ENCODE data around the gene MYPOP. TPM values are rescaled to one million over a fixed set of nuclear protein-coding genes. Genes with fewer than 3 reads are reported as not detected.

The MYPOP gene
- total and polyA plus RNA-seq, 2 of the 13 experiments (the other 11 are each of a cell fraction or from before 2014, with no cell fraction given): 2.3 to 2.7 TPM

DNA sequence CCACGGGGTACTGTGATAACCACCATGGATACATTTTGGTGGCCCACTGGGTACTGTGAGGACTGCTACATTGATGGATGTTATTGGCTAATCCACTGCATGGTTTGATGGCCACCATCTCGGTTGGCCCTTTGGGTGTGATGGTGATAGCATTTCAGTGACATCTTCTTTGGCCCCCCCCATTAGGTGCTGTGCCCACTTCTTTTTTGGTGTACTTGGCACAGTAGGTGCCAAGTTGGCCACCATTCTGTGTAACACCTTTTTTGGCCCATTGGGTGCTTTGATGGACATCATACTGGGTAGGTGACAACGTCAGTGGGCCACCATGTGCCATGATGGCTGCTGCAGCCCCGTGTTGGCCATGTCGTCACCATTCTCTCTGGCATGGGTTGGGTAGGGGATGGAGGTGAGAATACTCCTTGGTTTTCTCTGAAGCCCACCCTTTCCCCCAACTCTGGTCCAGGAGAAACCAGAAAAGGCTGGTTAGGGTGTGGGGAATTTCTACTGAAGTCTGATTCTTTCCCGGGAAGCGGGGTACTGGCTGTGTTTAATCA is 29.1 kb downstream of the MYPOP start (continued):
- TF ChIP-seq ZNF816 (CRISPR knock-in tag; IDR thresholded peaks at IDR 0.05; ENCODE audit: borderline replicate concordance) (no peak), ZNF644 (CRISPR knock-in tag; IDR thresholded peaks at IDR 0.05; ENCODE audit: low read depth) (no peak), POLR2AphosphoS5 (IDR thresholded peaks at IDR 0.05; ENCODE audit: low read depth, low read length) (peak; percentile 36; the same call in 1 of the 2 replicates), XBP1 (CRISPR knock-in tag; IDR thresholded peaks at IDR 0.05) (no peak), MED8 (CRISPR knock-in tag; IDR thresholded peaks at IDR 0.05; ENCODE audit: insufficient replicate concordance) (no peak), ZNF205 (CRISPR knock-in tag; IDR thresholded peaks at IDR 0.05) (no peak), ZC3H4 (CRISPR knock-in tag; IDR thresholded peaks at IDR 0.05; ENCODE audit: borderline replicate concordance) (no peak), ZNF674 (CRISPR knock-in tag; IDR thresholded peaks at IDR 0.05; ENCODE audit: low read depth) (0 out of 2 replicates have a peak, but pooled peaks have one; percentile 33), ZNF766 (CRISPR knock-in tag; IDR thresholded peaks at IDR 0.05; ENCODE audit: borderline replicate concordance) (no peak), CHCHD3 (CRISPR knock-in tag; IDR thresholded peaks at IDR 0.05) (no peak), ZNF747 (CRISPR knock-in tag; IDR thresholded peaks at IDR 0.05; ENCODE audit: borderline replicate concordance) (no peak), ZNF235 (CRISPR knock-in tag; IDR thresholded peaks at IDR 0.05; ENCODE audit: borderline replicate concordance) (no peak), ZFP37 (CRISPR knock-in tag; IDR thresholded peaks at IDR 0.05; ENCODE audit: borderline replicate concordance) (peak; percentile 46; the same call in 1 of the 2 replicates), SATB2 (CRISPR knock-in tag; IDR thresholded peaks at IDR 0.05) (no peak), NPAS2 (CRISPR knock-in tag; IDR thresholded peaks at IDR 0.05; ENCODE audit: borderline replicate concordance) (no peak), ZNF337 (CRISPR knock-in tag; IDR thresholded peaks at IDR 0.05; ENCODE audit: borderline replicate concordance, low read depth) (no peak), NFE2L2 (IDR thresholded peaks at IDR 0.05; ENCODE audit: low read length) (no peak), RXRB (CRISPR knock-in tag; IDR thresholded peaks at IDR 0.05; ENCODE audit: borderline replicate concordance) (no peak), ZNF160 (CRISPR knock-in tag; IDR thresholded peaks at IDR 0.05) (no peak), SRSF1 (optimal IDR thresholded peaks at IDR 0.05; ENCODE audit: low read depth, low read length) (no peak), ZBTB8A (CRISPR knock-in tag; IDR thresholded peaks at IDR 0.05; ENCODE audit: borderline replicate concordance, low read depth) (no peak)
- TF ChIP-seq, protein P1, sequence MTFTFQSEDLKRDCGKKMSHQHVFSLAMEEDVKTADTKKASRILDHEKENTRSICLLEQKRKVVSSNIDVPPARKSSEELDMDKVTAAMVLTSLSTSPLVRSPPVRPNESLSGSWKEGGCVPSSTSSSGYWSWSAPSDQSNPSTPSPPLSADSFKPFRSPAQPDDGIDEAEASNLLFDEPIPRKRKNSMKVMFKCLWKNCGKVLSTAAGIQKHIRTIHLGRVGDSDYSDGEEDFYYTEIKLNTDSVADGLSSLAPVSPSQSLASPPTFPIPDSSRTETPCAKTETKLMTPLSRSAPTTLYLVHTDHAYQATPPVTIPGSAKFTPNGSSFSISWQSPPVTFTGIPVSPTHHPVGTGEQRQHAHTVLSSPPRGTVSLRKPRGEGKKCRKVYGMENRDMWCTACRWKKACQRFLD (CRISPR knock-in tag; IDR thresholded peaks at IDR 0.05; ENCODE audit: borderline replicate concordance): no peak
- TF ChIP-seq, protein P2, sequence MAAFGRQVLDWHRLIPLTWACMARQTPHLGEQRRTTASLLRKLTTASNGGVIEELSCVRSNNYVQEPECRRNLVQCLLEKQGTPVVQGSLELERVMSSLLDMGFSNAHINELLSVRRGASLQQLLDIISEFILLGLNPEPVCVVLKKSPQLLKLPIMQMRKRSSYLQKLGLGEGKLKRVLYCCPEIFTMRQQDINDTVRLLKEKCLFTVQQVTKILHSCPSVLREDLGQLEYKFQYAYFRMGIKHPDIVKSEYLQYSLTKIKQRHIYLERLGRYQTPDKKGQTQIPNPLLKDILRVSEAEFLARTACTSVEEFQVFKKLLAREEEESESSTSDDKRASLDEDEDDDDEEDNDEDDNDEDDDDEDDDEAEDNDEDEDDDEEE (CRISPR knock-in tag; IDR thresholded peaks at IDR 0.05): no peak
- TF ChIP-seq, protein P3, sequence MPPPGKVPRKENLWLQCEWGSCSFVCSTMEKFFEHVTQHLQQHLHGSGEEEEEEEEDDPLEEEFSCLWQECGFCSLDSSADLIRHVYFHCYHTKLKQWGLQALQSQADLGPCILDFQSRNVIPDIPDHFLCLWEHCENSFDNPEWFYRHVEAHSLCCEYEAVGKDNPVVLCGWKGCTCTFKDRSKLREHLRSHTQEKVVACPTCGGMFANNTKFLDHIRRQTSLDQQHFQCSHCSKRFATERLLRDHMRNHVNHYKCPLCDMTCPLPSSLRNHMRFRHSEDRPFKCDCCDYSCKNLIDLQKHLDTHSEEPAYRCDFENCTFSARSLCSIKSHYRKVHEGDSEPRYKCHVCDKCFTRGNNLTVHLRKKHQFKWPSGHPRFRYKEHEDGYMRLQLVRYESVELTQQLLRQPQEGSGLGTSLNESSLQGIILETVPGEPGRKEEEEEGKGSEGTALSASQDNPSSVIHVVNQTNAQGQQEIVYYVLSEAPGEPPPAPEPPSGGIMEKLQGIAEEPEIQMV (CRISPR knock-in tag; IDR thresholded peaks at IDR 0.05; ENCODE audit: low read depth): no peak
- TF ChIP-seq, protein P4, sequence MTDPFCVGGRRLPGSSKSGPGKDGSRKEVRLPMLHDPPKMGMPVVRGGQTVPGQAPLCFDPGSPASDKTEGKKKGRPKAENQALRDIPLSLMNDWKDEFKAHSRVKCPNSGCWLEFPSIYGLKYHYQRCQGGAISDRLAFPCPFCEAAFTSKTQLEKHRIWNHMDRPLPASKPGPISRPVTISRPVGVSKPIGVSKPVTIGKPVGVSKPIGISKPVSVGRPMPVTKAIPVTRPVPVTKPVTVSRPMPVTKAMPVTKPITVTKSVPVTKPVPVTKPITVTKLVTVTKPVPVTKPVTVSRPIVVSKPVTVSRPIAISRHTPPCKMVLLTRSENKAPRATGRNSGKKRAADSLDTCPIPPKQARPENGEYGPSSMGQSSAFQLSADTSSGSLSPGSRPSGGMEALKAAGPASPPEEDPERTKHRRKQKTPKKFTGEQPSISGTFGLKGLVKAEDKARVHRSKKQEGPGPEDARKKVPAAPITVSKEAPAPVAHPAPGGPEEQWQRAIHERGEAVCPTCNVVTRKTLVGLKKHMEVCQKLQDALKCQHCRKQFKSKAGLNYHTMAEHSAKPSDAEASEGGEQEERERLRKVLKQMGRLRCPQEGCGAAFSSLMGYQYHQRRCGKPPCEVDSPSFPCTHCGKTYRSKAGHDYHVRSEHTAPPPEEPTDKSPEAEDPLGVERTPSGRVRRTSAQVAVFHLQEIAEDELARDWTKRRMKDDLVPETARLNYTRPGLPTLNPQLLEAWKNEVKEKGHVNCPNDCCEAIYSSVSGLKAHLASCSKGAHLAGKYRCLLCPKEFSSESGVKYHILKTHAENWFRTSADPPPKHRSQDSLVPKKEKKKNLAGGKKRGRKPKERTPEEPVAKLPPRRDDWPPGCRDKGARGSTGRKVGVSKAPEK (CRISPR knock-in tag; IDR thresholded peaks at IDR 0.05; ENCODE audit: borderline replicate concordance): no peak
